ENCODE results near the gene GGA3. TPM values are rescaled to one million over a fixed set of nuclear protein-coding genes. Genes with fewer than 3 reads are reported as not detected.

The GGA3 gene
- polyA plus RNA-seq, 1 donor from 2014 or later = 15.7 TPM

DNA sequence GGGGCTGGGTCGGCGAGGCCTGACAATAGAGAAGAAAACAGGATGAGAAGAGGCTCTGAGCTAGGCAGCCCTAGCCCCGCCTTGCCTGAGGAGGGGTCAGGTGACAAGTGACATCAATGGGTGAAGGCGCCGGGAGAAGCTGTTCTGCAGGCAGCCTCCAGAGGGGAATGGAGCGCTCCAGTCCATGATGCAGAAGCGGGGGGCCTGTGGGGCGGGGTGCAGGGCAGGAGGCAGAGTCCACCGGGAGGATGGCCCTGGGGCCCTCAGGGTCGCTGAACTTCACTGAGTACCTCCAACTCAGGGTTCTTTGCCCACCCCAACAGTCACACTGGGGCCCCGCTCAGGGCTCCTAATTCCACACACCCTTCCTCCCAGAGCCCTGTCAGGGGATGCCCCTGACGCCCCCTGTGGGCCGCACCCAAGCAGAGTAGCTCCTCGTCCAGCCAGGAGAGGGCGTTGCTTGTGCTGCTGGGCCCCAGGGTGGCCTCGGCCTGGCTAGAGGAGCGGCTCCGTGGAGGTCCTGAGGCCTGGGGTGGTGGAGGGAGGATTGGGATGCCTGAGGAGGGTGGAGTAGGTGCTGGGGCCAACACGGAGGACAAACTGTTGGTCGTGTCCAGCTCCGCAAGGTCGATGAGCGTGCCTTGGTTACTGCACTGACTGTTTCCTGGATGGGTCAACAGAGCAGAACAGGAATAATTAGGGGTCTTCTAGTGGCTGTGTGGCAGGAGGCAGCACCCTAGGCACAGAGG, 20.8 kb downstream of the GGA3 start:
- Histone ChIP-seq H4K20me1 (ENCODE audit: insufficient read depth) (no peaks in the 10 kb centered on the region), H3K27me3 (ENCODE audit: insufficient read depth, low read depth, low read length) (no peaks in the 10 kb centered on the region), H2AFZ (ENCODE audit: low read depth, low read length) (no peak overlapping the region), H3K9ac (ENCODE audit: low read length) (no peak overlapping the region), H3K79me2 (replicated peaks; ENCODE audit: insufficient read depth, low read length) (no peaks in the 10 kb centered on the region), H3F3A (ENCODE audit: insufficient read depth, low read length, poor library complexity, severe bottlenecking) (no peaks in the 10 kb centered on the region), H3K9me3 (ENCODE audit: low read length) (no peaks in the 10 kb centered on the region), H3K4me2 (ENCODE audit: low read length) (no peak overlapping the region), H3K9me2 (ENCODE audit: insufficient read depth, low read length) (no peaks in the 10 kb centered on the region), H3K36me3 (ENCODE audit: insufficient read depth, low read length) (no peaks in the 10 kb centered on the region), H3K27ac (ENCODE audit: low read length) (no peak overlapping the region), H3K4me3 (ENCODE audit: low read length) (no peak overlapping the region)
- TF ChIP-seq TAF1 (IDR thresholded peaks at IDR 0.05; ENCODE audit: low read depth) = no peak
- peak; percentile 39 for TF ChIP-seq SMC3 (conservative IDR thresholded peaks at IDR 0.05; ENCODE audit: poor library complexity)
- TF ChIP-seq EZH2 (IDR thresholded peaks at IDR 0.05; ENCODE audit: borderline replicate concordance, insufficient read depth, low read length, poor library complexity, severe bottlenecking) = no peak
- no peak for TF ChIP-seq EP300 (conservative IDR thresholded peaks at IDR 0.05; ENCODE audit: poor library complexity, severe bottlenecking)
- TF ChIP-seq, protein P1, sequence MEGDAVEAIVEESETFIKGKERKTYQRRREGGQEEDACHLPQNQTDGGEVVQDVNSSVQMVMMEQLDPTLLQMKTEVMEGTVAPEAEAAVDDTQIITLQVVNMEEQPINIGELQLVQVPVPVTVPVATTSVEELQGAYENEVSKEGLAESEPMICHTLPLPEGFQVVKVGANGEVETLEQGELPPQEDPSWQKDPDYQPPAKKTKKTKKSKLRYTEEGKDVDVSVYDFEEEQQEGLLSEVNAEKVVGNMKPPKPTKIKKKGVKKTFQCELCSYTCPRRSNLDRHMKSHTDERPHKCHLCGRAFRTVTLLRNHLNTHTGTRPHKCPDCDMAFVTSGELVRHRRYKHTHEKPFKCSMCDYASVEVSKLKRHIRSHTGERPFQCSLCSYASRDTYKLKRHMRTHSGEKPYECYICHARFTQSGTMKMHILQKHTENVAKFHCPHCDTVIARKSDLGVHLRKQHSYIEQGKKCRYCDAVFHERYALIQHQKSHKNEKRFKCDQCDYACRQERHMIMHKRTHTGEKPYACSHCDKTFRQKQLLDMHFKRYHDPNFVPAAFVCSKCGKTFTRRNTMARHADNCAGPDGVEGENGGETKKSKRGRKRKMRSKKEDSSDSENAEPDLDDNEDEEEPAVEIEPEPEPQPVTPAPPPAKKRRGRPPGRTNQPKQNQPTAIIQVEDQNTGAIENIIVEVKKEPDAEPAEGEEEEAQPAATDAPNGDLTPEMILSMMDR (IDR thresholded peaks at IDR 0.05; ENCODE audit: poor library complexity, severe bottlenecking) = peak; percentile 57
- no peak for TF ChIP-seq RAD21 (conservative IDR thresholded peaks at IDR 0.05)
- TF ChIP-seq, protein P2, sequence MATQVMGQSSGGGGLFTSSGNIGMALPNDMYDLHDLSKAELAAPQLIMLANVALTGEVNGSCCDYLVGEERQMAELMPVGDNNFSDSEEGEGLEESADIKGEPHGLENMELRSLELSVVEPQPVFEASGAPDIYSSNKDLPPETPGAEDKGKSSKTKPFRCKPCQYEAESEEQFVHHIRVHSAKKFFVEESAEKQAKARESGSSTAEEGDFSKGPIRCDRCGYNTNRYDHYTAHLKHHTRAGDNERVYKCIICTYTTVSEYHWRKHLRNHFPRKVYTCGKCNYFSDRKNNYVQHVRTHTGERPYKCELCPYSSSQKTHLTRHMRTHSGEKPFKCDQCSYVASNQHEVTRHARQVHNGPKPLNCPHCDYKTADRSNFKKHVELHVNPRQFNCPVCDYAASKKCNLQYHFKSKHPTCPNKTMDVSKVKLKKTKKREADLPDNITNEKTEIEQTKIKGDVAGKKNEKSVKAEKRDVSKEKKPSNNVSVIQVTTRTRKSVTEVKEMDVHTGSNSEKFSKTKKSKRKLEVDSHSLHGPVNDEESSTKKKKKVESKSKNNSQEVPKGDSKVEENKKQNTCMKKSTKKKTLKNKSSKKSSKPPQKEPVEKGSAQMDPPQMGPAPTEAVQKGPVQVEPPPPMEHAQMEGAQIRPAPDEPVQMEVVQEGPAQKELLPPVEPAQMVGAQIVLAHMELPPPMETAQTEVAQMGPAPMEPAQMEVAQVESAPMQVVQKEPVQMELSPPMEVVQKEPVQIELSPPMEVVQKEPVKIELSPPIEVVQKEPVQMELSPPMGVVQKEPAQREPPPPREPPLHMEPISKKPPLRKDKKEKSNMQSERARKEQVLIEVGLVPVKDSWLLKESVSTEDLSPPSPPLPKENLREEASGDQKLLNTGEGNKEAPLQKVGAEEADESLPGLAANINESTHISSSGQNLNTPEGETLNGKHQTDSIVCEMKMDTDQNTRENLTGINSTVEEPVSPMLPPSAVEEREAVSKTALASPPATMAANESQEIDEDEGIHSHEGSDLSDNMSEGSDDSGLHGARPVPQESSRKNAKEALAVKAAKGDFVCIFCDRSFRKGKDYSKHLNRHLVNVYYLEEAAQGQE (IDR thresholded peaks at IDR 0.05; ENCODE audit: borderline replicate concordance) = no peak
- no peak for TF ChIP-seq POLR2AphosphoS5 (IDR thresholded peaks at IDR 0.05)
- no peak for TF ChIP-seq MXI1 (conservative IDR thresholded peaks at IDR 0.05; ENCODE audit: poor library complexity, severe bottlenecking)

DNA sequence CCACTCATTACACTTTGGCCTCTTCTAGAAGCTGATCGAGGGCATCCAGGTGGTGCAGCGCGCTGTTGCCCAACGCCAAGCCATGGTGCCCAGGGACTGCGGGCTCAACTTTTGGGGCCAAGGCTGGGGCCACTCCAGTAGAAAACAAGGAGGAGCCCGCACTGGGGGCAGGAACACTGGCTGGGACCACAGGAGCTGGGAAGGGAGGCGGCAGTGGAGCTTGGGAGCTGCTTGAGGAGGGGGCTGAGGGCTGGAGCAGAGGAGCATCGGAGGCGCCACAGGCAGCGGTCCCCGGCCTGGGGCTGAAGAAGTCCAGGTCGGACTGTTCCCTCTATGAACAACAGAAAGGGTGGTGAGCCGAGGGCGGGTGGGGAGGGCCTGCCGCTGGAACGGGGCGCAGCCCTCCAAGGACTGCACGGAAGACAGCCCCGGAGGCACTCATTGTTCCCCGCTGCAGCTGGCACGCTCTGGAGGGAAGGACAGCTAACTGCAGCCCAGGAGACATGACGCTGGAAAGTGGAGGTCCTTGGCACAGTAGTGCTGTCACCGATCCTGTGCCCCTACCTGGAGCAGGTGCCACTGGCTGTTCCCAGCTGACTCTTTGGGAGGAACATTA, 21.5 kb downstream of the GGA3 start:
- no peaks in the 10 kb centered on the region for H3K9me2 ChIP-seq (ENCODE audit: insufficient read depth, low read length)
- no peak overlapping the region for H3K27ac ChIP-seq (ENCODE audit: low read length)
- no peaks in the 10 kb centered on the region for H4K20me1 ChIP-seq (ENCODE audit: insufficient read depth)
- TF ChIP-seq EZH2 (IDR thresholded peaks at IDR 0.05; ENCODE audit: borderline replicate concordance, insufficient read depth, low read length, poor library complexity, severe bottlenecking) (no peak), SMC3 (conservative IDR thresholded peaks at IDR 0.05; ENCODE audit: poor library complexity) (no peak), RAD21 (conservative IDR thresholded peaks at IDR 0.05) (no peak), MXI1 (conservative IDR thresholded peaks at IDR 0.05; ENCODE audit: poor library complexity, severe bottlenecking) (no peak), EP300 (conservative IDR thresholded peaks at IDR 0.05; ENCODE audit: poor library complexity, severe bottlenecking) (no peak), TAF1 (IDR thresholded peaks at IDR 0.05; ENCODE audit: low read depth) (no peak), POLR2AphosphoS5 (IDR thresholded peaks at IDR 0.05) (no peak)
- TF ChIP-seq, protein P2 (IDR thresholded peaks at IDR 0.05; ENCODE audit: borderline replicate concordance) = no peak
- TF ChIP-seq, protein P1 (IDR thresholded peaks at IDR 0.05; ENCODE audit: poor library complexity, severe bottlenecking) = no peak
- H3K36me3 ChIP-seq (ENCODE audit: insufficient read depth, low read length) = no peaks in the 10 kb centered on the region
- no peak overlapping the region for H2AFZ ChIP-seq (ENCODE audit: low read depth, low read length)
- no peak overlapping the region for H3K4me2 ChIP-seq (ENCODE audit: low read length)
- H3K4me3 ChIP-seq (ENCODE audit: low read length) = no peak overlapping the region
- H3F3A ChIP-seq (ENCODE audit: insufficient read depth, low read length, poor library complexity, severe bottlenecking) = no peaks in the 10 kb centered on the region
- no peaks in the 10 kb centered on the region for H3K27me3 ChIP-seq (ENCODE audit: insufficient read depth, low read depth, low read length)
- no peak overlapping the region for H3K9ac ChIP-seq (ENCODE audit: low read length)
- H3K9me3 ChIP-seq (ENCODE audit: low read length) = no peaks in the 10 kb centered on the region
- H3K79me2 ChIP-seq (replicated peaks; ENCODE audit: insufficient read depth, low read length) = no peaks in the 10 kb centered on the region

All from neural cell (in vitro differentiated cells).